HG03520 (cell line): Measurements from ENCODE around the gene DLGAP4.

Source experiments
- ATAC-seq: cut with Tn5 transposase; IDR thresholded peaks from one replicate; pipeline ENCODE4 v1.9.1; 2021; ENCODE audit warnings: mild to moderate bottlenecking, moderate library complexity; ENCODE audit not compliant: unreplicated experiment

DLGAP4 gene

GRCh38 chr20:36320261-36320897 is 14.2 kb downstream of the DLGAP4 start:
- ATAC-seq = no peak

- ATAC-seq = no peak
Measured at GRCh38 chr20:36320898-36321695, 15.0 kb downstream of the DLGAP4 start.

DNA sequence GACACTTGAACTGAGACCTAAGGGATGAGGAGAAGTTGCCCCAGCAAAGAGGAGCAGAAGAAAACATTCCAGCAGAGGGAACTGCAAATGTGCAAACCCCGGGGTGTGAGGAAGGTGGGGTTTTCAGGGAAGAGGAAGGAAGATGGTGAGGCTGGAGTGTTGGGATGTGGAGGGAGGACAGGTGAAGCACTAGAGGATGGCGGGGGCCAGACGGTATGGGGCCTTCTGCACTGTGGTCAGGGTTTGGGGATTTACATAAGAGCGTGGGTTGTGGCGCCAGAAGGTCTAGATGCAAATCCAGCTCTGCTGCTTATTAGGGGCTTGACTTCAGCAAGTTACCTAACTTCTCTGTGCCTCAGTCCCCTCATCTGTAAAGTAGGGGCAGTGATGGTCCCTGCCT is 16.0 kb downstream of the DLGAP4 start:
- ATAC-seq = no peak

DNA sequence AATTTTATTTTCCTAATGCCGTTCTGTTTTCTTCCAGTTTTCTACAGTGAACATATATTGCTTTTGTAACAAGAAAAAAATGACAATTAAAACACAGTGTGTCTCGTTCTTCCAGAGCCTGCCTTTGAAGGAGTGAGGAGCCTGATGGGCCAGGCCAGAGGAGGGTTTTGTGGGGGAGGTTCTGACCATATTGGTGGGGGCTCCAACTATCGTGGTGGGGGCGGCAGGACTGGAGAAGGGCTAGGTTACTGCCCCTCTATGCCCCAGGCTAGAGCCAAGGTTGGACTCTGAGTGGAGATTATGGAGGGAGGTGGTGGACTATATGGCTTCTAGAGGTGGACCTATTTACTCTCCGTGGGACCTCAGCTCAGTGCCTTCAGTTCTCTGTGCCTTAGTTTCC is 24.0 kb downstream of the DLGAP4 start:
- ATAC-seq = no peak

- ATAC-seq = no peak
Measured at GRCh38 chr20:36331209-36331608, 25.1 kb downstream of the DLGAP4 start.

DNA sequence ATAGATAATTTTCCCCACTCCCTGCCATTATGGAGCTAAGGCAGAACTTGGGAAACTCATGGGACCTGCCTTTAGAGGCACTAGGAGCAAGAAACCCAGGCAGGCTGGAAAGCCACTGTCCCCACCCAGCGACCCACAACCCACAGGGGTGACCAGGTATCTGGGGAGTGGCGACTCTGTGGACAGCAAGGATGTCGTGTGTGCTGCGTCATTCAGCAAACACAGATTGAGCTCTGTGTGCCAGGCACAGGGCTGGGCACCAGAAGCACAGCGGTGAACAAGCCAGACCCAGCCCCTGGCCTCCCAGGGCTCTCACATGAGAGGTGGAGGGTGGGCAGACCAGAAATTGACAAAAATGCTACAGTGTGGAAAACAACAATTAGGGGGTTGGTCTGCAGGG is 27.7 kb downstream of the DLGAP4 start:
- no peak for ATAC-seq

DNA sequence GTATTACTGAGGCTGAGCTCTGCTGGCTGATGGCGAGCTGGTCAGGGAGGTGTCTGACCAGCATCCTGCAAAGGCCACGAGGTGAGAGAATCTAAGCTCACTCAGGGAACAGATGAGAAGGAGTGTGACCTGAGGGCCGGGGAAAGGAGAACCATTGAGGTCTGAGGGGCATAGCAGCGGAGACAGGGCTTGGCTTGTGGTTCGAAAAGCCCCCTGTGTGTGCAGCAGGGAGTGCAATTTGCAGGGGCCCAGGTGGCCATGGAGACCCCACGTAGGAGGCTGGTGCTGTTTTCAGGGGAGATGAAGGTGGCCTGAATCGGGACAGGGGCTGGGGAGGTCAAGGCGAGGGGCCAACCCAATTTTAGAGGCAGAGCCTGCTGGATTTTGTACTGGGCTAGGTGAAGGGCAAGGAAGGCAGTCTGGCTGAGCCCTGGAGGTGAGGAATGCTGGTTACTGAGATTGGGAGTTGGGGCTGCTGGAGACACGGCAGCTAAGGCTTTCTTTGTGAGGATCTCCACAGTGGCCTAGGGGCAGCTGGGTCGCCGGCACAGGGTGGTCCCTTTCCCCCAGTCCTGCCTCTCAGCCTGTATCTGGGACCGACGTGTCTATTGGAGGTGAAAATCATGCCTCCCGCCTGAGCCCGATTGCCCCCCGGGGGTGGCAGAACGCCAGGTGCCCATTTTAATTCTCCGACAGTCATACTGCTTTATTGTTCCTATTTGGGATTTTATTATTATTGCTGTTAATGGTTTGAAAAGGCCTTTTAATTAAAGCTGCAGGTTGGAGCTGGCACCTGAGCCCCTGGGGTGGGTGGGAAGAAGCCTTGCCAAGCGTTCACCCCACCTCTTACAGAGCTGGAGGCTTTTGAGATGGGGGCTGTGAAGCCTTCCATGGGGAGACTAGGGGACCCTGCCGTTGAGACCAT is 28.4 kb downstream of the DLGAP4 start:
- ATAC-seq = no peak

DNA sequence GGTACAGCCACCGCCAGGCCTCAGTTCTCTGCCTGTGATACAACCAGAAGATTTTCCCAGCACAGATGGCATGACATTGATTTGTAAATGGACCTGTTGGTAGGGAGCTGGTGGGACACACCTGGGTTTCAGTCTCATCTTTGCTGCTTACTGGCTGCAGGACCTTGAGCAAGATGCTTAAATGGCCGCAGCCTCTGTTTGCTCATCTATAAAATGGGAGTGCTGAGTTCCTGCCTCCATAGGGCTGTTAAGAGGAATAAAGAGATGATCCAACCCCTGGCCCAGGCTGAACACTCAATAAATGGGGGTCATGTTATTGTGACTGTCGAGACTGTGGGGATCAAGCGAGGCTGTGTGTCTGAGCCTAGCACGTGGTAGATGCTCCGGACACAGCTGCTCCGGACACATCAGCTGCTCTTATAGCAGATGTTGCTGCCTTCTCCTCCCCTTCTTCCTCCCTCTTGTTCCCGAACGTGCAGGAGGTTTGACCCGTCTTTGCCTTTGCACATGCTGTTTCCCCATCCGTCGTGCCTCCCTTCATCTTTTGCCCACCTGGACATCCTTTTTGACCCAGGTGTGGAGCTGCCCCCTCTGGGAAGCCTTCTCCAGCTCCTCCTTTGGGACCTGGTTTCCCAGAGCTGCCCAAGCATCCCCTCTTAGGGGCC is 29.2 kb downstream of the DLGAP4 start:
- no peak for ATAC-seq

DNA sequence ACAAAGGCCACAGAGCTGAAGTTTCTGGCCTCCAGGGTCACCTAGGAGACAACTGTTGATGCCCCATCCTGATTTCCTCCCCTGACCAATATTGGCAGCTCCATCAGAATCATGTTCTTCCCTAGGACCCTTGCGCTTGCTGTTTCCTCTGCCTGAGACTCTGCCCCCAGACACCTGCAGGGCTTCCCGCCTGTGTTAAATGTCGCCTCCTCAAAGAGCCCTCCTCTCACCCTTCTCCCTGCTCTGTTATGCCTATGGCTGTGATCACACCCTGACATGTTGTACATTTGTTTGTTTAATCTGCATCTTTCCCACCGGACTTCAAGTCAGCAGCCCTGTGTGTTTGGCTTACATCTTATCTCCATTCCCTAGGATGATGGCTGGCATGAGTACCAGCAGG is 30.1 kb downstream of the DLGAP4 start:
- ATAC-seq = no peak

DNA sequence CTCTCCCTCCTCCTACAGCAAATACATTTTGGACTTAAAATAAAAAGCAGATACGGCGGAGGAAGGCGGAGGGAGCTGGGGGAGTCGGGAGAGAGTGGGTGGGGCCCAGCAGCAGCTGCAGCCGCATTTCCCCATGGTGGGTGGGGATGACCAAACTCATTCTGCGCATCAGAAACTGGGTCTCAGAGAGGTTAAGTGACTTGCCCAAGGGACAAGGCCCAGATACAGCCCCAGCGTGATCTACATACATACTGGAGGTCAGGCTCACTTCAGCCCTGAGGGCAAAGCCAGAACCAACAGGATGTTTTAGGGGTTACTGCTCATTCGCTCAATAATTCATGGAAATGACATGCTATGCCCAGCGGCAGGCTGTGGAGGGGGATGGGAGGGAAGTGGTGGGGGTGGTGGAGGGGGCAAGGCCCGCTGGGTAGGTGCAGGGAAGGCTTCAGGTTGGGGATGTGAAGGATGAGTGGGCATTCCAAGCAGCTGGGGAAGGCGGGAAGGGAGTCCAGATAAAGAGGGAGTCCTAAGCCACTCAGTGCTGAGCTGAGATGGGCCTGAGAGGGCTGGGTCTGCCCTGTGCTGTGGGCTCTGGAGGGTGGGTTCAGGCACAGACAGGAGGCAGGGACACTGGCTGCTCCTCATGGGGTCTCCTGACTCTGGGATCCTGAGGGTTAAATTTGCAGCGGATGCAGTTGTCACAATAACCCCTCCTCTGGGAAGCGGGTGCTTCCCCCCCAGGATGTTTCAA is 31.0 kb downstream of the DLGAP4 start:
- no peak for ATAC-seq

GRCh38 chr20:36337886-36338285 is 31.7 kb downstream of the DLGAP4 start:
- ATAC-seq = no peak

GRCh38 chr20:36339646-36340592 is 33.8 kb downstream of the DLGAP4 start:
- ATAC-seq = no peak

GRCh38 chr20:36340593-36340990 is 34.5 kb downstream of the DLGAP4 start:
- ATAC-seq = no peak

- no peak for ATAC-seq
Measured at GRCh38 chr20:36341331-36342020, 35.3 kb downstream of the DLGAP4 start.

DNA sequence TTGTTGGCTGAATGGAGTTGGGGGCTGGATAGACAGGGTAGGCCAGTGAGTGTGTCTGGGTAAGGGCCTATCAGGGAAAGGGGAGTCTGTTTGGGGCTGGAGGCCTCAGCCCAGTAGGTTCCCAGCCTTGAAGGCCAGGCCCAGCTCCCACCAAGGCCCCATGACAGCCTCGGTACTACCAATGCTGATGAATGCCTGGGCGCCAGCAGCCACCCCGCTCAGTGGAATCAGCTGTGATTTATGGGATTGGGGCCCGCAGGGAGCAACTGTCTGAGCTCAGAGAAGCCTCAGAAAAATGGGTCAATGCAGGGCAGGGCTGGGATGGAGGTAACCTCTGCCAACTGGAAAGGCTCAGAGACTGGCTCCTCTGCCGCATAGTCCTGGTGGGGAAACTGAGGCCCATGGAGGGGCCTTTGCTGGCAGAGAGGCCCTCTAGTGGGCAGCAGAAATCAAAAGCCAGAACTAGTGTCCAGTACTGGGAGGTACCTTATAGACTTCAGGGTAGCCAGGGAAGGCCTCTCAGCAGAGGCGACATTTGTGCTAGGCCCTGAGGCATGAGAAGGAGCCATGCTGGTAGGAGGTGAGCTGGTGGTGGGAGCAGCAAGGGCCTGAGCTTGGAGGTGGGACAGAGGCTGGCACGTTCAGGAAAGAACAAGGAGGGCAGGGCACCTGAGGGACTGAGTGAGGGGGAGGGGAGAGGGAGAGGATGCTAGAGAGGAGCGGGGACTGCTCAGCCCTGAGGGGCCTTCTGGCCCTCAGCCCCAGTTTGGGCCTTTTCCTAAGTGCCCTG is 36.4 kb downstream of the DLGAP4 start:
- ATAC-seq = no peak

GRCh38 chr20:36343641-36344040 is 37.5 kb downstream of the DLGAP4 start:
- no peak for ATAC-seq

DNA sequence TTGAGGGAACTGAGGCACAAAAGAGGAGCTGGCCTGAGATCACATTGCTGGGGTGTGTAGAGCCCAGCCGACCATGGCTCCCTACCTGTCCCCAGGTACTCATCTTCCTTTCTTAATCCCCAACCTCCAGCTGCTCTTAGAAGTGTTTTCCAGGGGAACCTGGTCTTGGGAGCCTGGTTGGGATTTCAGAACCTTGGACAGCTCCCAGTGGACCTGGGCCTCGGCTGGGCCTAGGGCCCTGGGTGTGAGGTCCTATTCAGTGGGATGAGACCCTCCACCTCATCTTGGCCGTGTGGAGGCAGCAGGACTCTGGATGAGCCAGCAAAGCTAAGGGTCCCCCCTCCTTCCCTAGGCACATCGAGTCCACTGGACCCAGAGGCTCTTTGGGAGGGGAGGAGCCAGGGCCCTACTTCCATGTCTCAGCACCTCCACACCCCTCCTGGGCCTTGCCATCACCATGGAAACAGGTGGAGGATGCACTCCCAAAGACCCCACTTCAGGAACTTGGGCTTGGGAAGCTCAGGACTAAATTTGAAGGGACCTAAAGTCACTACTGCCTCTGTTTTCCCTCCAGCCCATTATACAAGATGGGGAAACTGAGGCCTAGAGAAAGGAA is 38.5 kb downstream of the DLGAP4 start:
- ATAC-seq = no peak
